HG03565 (cell line): ENCODE measurements around the gene DEFB124.
"Not testable (repeated sequence)": the region's sequence is repeated elsewhere in the genome, so short reads cannot be mapped to it uniquely, and the experiment has no call there.

ENCODE experiments used
- ATAC-seq: cut with Tn5 transposase; IDR thresholded peaks from one replicate; pipeline ENCODE4 v1.9.1; 2021; ENCODE audit warnings: mild to moderate bottlenecking, moderate library complexity; ENCODE audit not compliant: unreplicated experiment

DEFB124 gene

GRCh38 chr20:31427576-31427975 lies 47.4 kb downstream of the DEFB124 start:
- not testable (repeated sequence) for ATAC-seq

- ATAC-seq: not testable (repeated sequence)
Observed at GRCh38 chr20:31426891-31427551, 47.9 kb downstream of the DEFB124 start.

GRCh38 chr20:31425797-31426196 lies 49.1 kb downstream of the DEFB124 start:
- no peak for ATAC-seq

- no peak for ATAC-seq
Observed at GRCh38 chr20:31418307-31418706, 56.6 kb downstream of the DEFB124 start.

GRCh38 chr20:31415653-31416052 lies 59.3 kb downstream of the DEFB124 start:
- ATAC-seq: no peak
